KMS-11 (cell line): ENCODE measurements around the gene C1orf122.
A peak's percentile ranks its signal among the peaks of the same experiment; 100 is the strongest.

Experiments
- H2AFZ ChIP-seq: fragments of 200-600 bp; sonication (generic); 2 replicates; pipeline ENCODE4 v1.6.1; 2016; ENCODE audit warnings: antibody characterized with exemption, mixed run types, low read depth
- H3K27ac ChIP-seq: fragments of 200-600 bp; sonication (generic); 2 replicates; pipeline ENCODE4 v1.6.1; 2016; ENCODE audit warnings: mild to moderate bottlenecking, mixed run types
- H3K27me3 ChIP-seq: fragments of 200-600 bp; sonication (generic); 2 replicates; pipeline ENCODE4 v1.6.1; 2017; ENCODE audit warnings: mild to moderate bottlenecking, low read depth, mixed run types, moderate library complexity; ENCODE audit not compliant: insufficient read depth
- H3K36me3 ChIP-seq: fragments of 200-600 bp; sonication (generic); 2 replicates; pipeline ENCODE4 v1.6.1; 2017; ENCODE audit warnings: mild to moderate bottlenecking, mixed run types; ENCODE audit not compliant: insufficient read depth
- H3K4me1 ChIP-seq: fragments of 200-600 bp; sonication (generic); 2 replicates; pipeline ENCODE4 v1.6.1; 2016; ENCODE audit warnings: mild to moderate bottlenecking, low read depth, mixed run types; ENCODE audit not compliant: poor library complexity, severe bottlenecking
- H3K4me2 ChIP-seq: fragments of 200-600 bp; sonication (generic); 2 replicates; pipeline ENCODE4 v1.7.0; 2016; ENCODE audit warnings: mild to moderate bottlenecking, mixed run types
- H3K4me3 ChIP-seq: fragments of 200-600 bp; sonication (generic); IDR thresholded peaks from 2 replicates; pipeline ENCODE4 v1.6.1; 2017; ENCODE audit warnings: low read depth, low read length, mixed read lengths; ENCODE audit not compliant: insufficient read depth
- H3K79me2 ChIP-seq: fragments of 200-600 bp; sonication (generic); 2 replicates; pipeline ENCODE4 v1.6.1; 2016; ENCODE audit warnings: low read depth, mixed run types; ENCODE audit not compliant: insufficient read depth
- H3K9ac ChIP-seq: fragments of 200-600 bp; sonication (generic); 2 replicates; pipeline ENCODE4 v1.6.1; 2016; ENCODE audit warnings: mild to moderate bottlenecking, mixed run types
- H4K20me1 ChIP-seq: fragments of 200-600 bp; sonication (generic); 2 replicates; pipeline ENCODE4 v1.6.1; 2016; ENCODE audit warnings: mild to moderate bottlenecking, mixed run types; ENCODE audit not compliant: insufficient read depth
- TF ChIP-seq, protein P1 (sequence below): fragments of 200-600 bp; sonication (generic); conservative IDR thresholded peaks from 2 replicates; pipeline ENCODE4 v1.6.1; 2017; ENCODE audit warnings: low read depth, mild to moderate bottlenecking, antibody characterized with exemption, low read length, moderate library complexity, mixed read lengths

The C1orf122 gene

DNA sequence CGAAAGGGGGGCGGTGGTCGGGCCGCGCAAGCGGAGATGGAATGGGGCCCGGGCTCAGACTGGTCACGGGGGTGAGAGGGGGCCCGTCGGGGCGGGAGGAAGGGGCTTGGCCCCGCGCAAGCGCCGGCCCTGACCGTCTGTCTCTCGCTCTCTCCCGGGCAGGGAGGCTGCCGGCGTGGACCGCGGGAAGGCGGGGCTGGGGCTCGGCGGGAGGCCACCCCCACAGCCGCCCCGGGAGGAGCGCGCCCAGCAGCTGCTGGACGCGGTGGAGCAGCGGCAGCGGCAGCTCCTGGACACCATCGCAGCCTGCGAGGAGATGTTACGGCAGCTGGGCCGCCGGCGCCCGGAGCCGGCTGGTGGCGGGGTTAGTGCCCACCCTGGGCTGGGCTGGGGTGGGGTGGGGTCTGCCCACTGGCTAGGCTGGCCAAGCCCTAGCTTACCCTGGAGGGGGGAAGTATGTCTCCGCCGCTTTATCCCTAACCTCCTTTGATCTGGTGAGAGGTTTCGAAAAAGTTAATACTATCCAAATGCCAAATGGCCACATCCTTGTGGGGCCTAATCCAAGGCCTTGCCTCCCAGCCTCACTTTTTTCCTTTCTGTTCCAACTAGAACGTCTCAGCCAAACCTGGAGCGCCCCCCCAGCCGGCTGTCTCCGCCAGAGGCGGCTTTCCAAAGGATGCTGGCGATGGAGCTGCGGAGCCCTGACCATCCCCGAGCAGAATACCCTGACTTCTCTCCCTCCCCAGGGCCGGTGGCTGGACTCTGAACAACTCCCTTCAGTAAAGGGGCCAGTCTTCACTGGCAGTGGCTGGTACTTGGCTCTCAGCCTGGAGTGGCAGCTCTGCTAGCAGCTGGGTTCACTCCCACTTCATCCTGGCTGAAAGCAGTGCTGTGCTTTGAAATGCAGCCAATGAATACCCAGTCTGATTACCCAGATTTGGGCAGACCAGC is 1.1 kb downstream of the C1orf122 start:
- Histone ChIP-seq H4K20me1 (peaks cover 9% of the 10 kb centered on the region), H3K9ac (peak overlapping the region; percentile 78; the same call in 1 of the 2 replicates), H3K27ac (no peak overlapping the region), H3K36me3 (peaks cover 10% of the 10 kb centered on the region; the same call in 1 of the 2 replicates), H3K4me3 (peak overlapping the region; percentile 55), H3K79me2 (peaks cover 27% of the 10 kb centered on the region), H3K4me2 (peak overlapping the region; percentile 77), H3K27me3 (no peaks in the 10 kb centered on the region), H3K4me1 (peaks cover 46% of the 10 kb centered on the region), H2AFZ (peak overlapping the region; percentile 55)
- TF ChIP-seq, protein P1, sequence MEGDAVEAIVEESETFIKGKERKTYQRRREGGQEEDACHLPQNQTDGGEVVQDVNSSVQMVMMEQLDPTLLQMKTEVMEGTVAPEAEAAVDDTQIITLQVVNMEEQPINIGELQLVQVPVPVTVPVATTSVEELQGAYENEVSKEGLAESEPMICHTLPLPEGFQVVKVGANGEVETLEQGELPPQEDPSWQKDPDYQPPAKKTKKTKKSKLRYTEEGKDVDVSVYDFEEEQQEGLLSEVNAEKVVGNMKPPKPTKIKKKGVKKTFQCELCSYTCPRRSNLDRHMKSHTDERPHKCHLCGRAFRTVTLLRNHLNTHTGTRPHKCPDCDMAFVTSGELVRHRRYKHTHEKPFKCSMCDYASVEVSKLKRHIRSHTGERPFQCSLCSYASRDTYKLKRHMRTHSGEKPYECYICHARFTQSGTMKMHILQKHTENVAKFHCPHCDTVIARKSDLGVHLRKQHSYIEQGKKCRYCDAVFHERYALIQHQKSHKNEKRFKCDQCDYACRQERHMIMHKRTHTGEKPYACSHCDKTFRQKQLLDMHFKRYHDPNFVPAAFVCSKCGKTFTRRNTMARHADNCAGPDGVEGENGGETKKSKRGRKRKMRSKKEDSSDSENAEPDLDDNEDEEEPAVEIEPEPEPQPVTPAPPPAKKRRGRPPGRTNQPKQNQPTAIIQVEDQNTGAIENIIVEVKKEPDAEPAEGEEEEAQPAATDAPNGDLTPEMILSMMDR: no peak

DNA sequence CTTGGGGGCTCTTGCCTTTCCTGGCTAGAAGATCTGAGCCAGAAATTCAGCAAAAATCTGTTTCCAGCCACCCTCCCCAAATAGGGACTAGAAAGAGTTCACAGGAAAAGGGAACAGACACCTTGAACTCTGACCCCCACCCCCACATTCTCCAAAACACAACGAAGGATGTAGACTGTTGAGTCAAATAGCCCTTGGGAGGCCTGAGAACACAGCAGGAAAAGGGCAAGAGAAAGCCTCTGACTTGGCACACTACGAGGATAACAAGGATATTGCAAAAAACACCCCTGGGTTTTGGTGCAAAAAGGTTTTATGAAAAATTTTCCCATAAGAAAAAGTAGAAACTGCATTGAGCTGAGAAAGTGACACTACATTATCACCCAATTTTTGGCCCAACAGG is 2.4 kb downstream of the C1orf122 start:
- Histone ChIP-seq H4K20me1 (peaks cover 9% of the 10 kb centered on the region), H3K4me3 (no peak overlapping the region), H3K27ac (no peak overlapping the region), H3K4me2 (no peak overlapping the region; the same call in 1 of the 2 replicates), H3K4me1 (peaks cover 46% of the 10 kb centered on the region), H3K9ac (no peak overlapping the region), H2AFZ (no peak overlapping the region), H3K27me3 (no peaks in the 10 kb centered on the region), H3K36me3 (peaks cover 10% of the 10 kb centered on the region; the same call in 1 of the 2 replicates), H3K79me2 (peaks cover 26% of the 10 kb centered on the region)
- TF ChIP-seq, protein P1: no peak

DNA sequence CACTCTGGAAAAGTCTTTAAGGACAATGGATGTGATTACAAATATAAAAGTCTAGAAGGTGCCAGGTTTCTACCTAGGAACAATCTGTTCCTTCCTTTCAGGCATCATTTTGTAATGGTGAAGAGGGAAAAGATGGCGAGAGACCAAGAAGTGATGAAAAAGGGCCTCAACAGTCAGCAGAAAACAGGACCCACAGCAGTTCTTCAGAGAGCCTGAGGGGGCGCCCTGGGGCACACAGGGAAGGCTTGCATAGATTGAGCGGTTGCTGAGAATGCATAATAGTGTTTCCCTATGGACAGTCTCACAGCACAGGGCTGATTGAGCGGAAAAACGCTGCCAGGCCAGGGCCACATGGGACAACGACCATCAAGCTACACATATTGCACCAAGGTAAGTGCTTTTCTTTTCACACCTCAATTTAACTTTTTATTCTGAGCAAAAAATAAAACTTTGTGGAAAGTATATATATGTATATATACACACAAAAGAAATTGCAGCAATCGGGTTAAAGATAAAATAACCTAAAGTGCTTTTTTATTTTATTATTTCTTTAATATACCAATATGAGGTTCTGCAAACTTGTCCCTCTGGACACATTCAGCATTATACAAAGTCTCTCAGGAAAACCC is 3.6 kb downstream of the C1orf122 start:
- Histone ChIP-seq H3K36me3 (no peaks in the 10 kb centered on the region), H3K79me2 (peaks cover 15% of the 10 kb centered on the region), H3K4me1 (peaks cover 39% of the 10 kb centered on the region), H4K20me1 (peaks cover 9% of the 10 kb centered on the region), H2AFZ (no peak overlapping the region), H3K27me3 (no peaks in the 10 kb centered on the region), H3K9ac (no peak overlapping the region), H3K27ac (no peak overlapping the region), H3K4me3 (no peak overlapping the region), H3K4me2 (no peak overlapping the region)
- TF ChIP-seq, protein P1: peak; percentile 90

DNA sequence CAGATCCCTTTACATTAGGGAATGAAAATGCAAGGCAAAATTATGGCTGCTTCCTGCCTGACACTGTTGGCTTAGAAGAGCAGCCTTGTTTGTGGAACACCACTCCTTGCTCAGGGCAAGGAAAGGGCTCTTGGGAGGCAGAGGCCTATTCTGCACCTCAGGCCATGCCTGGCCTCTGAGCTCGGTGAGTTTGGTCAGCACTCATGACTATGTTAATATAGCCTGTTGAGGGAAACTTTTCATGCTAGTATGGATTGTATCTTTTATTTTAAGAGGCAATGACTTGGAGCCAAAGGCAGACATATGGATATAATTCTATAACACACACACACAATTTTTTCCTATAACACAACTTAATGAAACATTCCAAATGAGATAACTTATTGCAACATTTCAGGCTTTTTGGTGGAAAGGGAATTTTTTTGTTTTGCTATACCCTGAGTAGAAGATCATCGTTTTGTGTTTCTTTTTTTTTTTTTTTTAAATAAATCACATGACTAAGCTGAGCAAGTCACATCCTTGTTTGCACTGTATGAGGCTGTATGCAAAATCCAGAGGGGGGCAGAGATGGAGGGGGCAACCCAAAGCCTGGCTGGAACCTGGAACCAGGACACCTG is 6.0 kb downstream of the C1orf122 start:
- Histone ChIP-seq H2AFZ (no peak overlapping the region), H3K27me3 (no peaks in the 10 kb centered on the region), H3K36me3 (no peaks in the 10 kb centered on the region), H3K27ac (no peak overlapping the region), H3K4me2 (no peak overlapping the region), H3K4me3 (no peak overlapping the region), H4K20me1 (no peaks in the 10 kb centered on the region), H3K79me2 (no peaks in the 10 kb centered on the region; the same call in 1 of the 2 replicates), H3K4me1 (peaks cover 31% of the 10 kb centered on the region), H3K9ac (no peak overlapping the region)
- TF ChIP-seq, protein P1: no peak
